Hepatocyte (in vitro differentiated cells): ENCODE results near the gene VAV1. TPM values are rescaled to one million over a fixed set of nuclear protein-coding genes. Genes with fewer than 3 reads are reported as not detected.

Source experiments
- DNase-seq: peaks from one replicate; pipeline ENCODE4 v3.0.0-alpha.2; 2016; ENCODE audit warnings: low spot score
- H2AFZ ChIP-seq: fragments of 200-600 bp; sonication (generic); 2 replicates; pipeline ENCODE4 v1.6.0; 2016; ENCODE audit warnings: antibody characterized with exemption, mild to moderate bottlenecking
- H3K27ac ChIP-seq: fragments of 200-600 bp; sonication (generic); 2 replicates; pipeline ENCODE4 v1.5.1; 2016; ENCODE audit warnings: mild to moderate bottlenecking
- H3K27me3 ChIP-seq: fragments of 200-600 bp; sonication (generic); 2 replicates; pipeline ENCODE4 v1.6.1; 2016
- H3K36me3 ChIP-seq: fragments of 200-600 bp; sonication (generic); replicated peaks from 2 replicates; pipeline ENCODE4 v1.5.1; 2016; ENCODE audit warnings: low read depth; ENCODE audit not compliant: insufficient read depth
- H3K4me1 ChIP-seq: fragments of 200-600 bp; sonication (generic); 2 replicates; pipeline ENCODE4 v1.5.1; 2016; ENCODE audit warnings: mild to moderate bottlenecking, moderate library complexity; ENCODE audit not compliant: insufficient read depth
- H3K4me2 ChIP-seq: fragments of 200-600 bp; sonication (generic); 2 replicates; pipeline ENCODE4 v1.6.0; 2016
- H3K4me3 ChIP-seq: fragments of 200-600 bp; sonication (generic); 2 replicates; pipeline ENCODE4 v1.5.1; 2016; ENCODE audit warnings: mild to moderate bottlenecking
- H3K79me2 ChIP-seq: fragments of 200-600 bp; sonication (generic); 2 replicates; pipeline ENCODE4 v1.6.0; 2017; ENCODE audit warnings: mild to moderate bottlenecking
- H3K9me2 ChIP-seq: fragments of 200-600 bp; sonication (generic); replicated peaks from 2 replicates; pipeline ENCODE4 v1.6.0; 2017; ENCODE audit warnings: mild to moderate bottlenecking; ENCODE audit not compliant: insufficient read depth
- H3K9me3 ChIP-seq: fragments of 200-600 bp; sonication (generic); 2 replicates; pipeline ENCODE4 v1.5.1; 2016; ENCODE audit warnings: low read depth, mild to moderate bottlenecking
- H4K20me1 ChIP-seq: fragments of 200-600 bp; sonication (generic); 2 replicates; pipeline ENCODE4 v1.6.0; 2016; ENCODE audit warnings: mild to moderate bottlenecking; ENCODE audit not compliant: insufficient read depth, poor library complexity, severe bottlenecking
- CTCF ChIP-seq: fragments of 200-600 bp; sonication (generic); IDR thresholded peaks from 2 replicates; pipeline ENCODE4 v1.5.1; 2016; ENCODE audit warnings: antibody characterized with exemption, mild to moderate bottlenecking; ENCODE audit not compliant: poor library complexity
- EZH2 ChIP-seq: fragments of 200-600 bp; sonication (generic); IDR thresholded peaks from 2 replicates; pipeline ENCODE4 v1.6.1; 2016; ENCODE audit warnings: antibody characterized with exemption, mild to moderate bottlenecking, borderline replicate concordance
- EZH2phosphoT487 ChIP-seq: fragments of 200-600 bp; sonication (generic); IDR thresholded peaks from one replicate; pipeline ENCODE4 v1.6.1; 2018; ENCODE audit warnings: antibody characterized with exemption, mild to moderate bottlenecking, low read depth, moderate library complexity; ENCODE audit not compliant: unreplicated experiment, severe bottlenecking
- WGBS: methylation state at CpG from one replicate; pipeline ENCODE4 v1.1.6; 2016; ENCODE audit warnings: low lambda C conversion rate; ENCODE audit errors: missing lambda C conversion rate; 5-methylcytosine and 5-hydroxymethylcytosine counted together
- polyA plus RNA-seq: library from polyadenylated mRNA; unstranded; fragments of >200 nt; fragmentation: Nextera tagmentation; extraction: Ambion mirVana; gene quantifications from 2 replicates; pipeline ENCODE4 v1.2.1, GENCODE V29; 2016
- total RNA-seq: library from RNA; depleted of rRNA; stranded (reverse); fragments of >200 nt; gene quantifications from 2 replicates; pipeline ENCODE4 v1.2.3, GENCODE V29; 2014

The VAV1 gene
- total and polyA plus RNA-seq, 2 experiments from 2014 or later, result 0.23 TPM; not detected in 1

- Histone ChIP-seq H3K27ac (no peak overlapping the region), H3K9me3 (no peaks in the 10 kb centered on the region), H3K4me2 (no peak overlapping the region), H2AFZ (no peak overlapping the region), H3K79me2 (no peaks in the 10 kb centered on the region), H3K27me3 (no peaks in the 10 kb centered on the region), H3K4me3 (no peak overlapping the region), H3K9me2 (no peaks in the 10 kb centered on the region), H3K4me1 (no peaks in the 10 kb centered on the region), H4K20me1 (no peaks in the 10 kb centered on the region), H3K36me3 (no peaks in the 10 kb centered on the region)
- WGBS, result 97% methylated on average over 4 of the region's 4 CpGs
- DNase-seq, result no peak
- no peak for TF ChIP-seq EZH2
- TF ChIP-seq EZH2phosphoT487, result no peak
- no peak for TF ChIP-seq CTCF
These were observed 4.5 kb downstream of the VAV1 start for GRCh38 chr19:6776999-6777398.

DNA sequence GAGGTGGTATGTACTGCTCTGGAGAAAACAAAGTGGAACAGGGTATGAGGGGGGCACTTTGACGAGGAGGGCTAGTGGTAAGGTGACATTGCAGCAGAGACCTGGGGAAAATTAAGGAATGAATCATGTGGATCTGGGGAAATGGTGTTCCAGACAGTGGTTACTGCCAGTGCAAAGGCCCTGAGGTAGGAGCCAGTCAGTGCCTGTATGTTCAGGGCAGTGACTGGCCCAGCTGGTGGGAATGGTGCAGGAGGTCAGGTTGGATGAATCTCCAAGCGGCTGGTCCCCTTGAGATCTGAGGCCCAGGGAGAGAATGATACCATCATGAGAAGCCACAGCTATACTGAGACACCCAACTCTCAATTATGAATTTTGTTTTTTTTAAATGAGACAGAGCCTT is 4.9 kb downstream of the VAV1 start:
- no peak overlapping the region for H2AFZ ChIP-seq
- TF ChIP-seq EZH2phosphoT487, result no peak
- no peak for TF ChIP-seq EZH2
- no peak for TF ChIP-seq CTCF
- 91% methylated on average over 2 of the region's 2 CpGs for WGBS
- no peaks in the 10 kb centered on the region for H3K79me2 ChIP-seq
- H3K9me3 ChIP-seq, result no peaks in the 10 kb centered on the region
- H3K27ac ChIP-seq, result no peak overlapping the region
- H3K9me2 ChIP-seq, result no peaks in the 10 kb centered on the region
- no peaks in the 10 kb centered on the region for H3K4me1 ChIP-seq
- no peak for DNase-seq
- H3K36me3 ChIP-seq, result no peaks in the 10 kb centered on the region
- H3K4me3 ChIP-seq, result no peak overlapping the region
- H3K4me2 ChIP-seq, result no peak overlapping the region
- no peaks in the 10 kb centered on the region for H3K27me3 ChIP-seq
- no peaks in the 10 kb centered on the region for H4K20me1 ChIP-seq

DNA sequence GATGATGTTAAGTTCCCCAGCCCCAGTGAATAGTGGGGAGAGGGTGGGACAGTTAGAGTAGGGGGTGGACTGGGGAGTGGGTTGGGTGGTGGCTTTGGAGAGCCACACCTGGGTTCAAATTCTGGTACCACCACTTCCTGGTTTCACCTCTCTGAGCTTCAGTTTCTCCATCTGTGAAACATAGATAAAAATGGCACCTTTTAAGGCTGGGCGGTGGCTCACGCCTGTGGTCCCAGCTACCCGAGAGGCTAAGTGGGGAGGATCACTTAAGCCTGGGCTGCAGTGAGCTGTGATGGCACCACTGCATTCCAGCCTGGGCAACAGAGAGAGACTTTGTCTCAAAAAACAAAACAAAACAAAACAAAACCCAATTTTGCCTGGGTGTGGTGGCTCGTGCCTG is 5.9 kb downstream of the VAV1 start:
- Histone ChIP-seq H3K9me2 (no peaks in the 10 kb centered on the region), H4K20me1 (no peaks in the 10 kb centered on the region), H3K4me1 (no peaks in the 10 kb centered on the region), H3K36me3 (no peaks in the 10 kb centered on the region), H3K4me3 (no peak overlapping the region), H3K27me3 (no peaks in the 10 kb centered on the region), H3K79me2 (no peaks in the 10 kb centered on the region), H3K9me3 (no peaks in the 10 kb centered on the region), H2AFZ (no peak overlapping the region), H3K27ac (no peak overlapping the region), H3K4me2 (no peak overlapping the region)
- no peak for DNase-seq
- WGBS, result 87% methylated on average over 4 of the region's 4 CpGs
- TF ChIP-seq CTCF (no peak), EZH2 (no peak), EZH2phosphoT487 (no peak)

DNA sequence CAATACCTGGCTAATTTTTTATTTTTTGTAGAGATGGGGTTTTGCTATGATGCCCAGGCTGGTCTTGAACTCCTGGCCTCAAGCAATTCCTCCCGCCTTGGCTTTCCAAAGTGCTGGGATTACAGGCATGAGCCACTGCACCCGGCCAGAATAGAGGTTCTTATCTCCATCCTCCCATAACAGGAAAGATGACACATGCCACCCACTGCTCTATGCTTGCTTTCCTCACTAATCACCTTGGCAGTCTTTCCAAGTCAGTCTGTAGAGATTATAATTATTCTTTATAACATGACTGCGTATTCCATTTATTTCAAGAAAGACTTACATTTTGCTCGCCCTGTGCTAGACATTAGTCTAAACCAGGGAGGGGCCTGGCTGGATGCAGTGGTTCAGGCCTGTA is 6.7 kb downstream of the VAV1 start:
- TF ChIP-seq EZH2, result no peak
- Histone ChIP-seq H3K4me2 (no peak overlapping the region), H3K27ac (no peak overlapping the region)

More for the DNA sequence above, 6.7 kb downstream of the VAV1 start:
- Histone ChIP-seq H3K4me3 (no peak overlapping the region), H3K9me2 (no peaks in the 10 kb centered on the region), H3K79me2 (no peaks in the 10 kb centered on the region), H3K36me3 (no peaks in the 10 kb centered on the region), H2AFZ (no peak overlapping the region), H3K4me1 (no peaks in the 10 kb centered on the region), H4K20me1 (no peaks in the 10 kb centered on the region), H3K27me3 (no peaks in the 10 kb centered on the region), H3K9me3 (no peaks in the 10 kb centered on the region)
- no peak for DNase-seq
- WGBS, result 78% methylated on average over 4 of the region's 4 CpGs
